Body of pancreas (tissue), 4 donors: ENCODE results near the gene AGAP1.

Experiments
- CTCF ChIP-seq, 7 experiments: fragments of 450-650 bp in 4 of 7; fragments of 200-600 bp in 3 of 7; sonication (generic) in 3 of 7; IDR thresholded peaks; one replicate each; pipeline ENCODE4 v1.5.1; 2016 to 2019; ENCODE audit warnings: antibody characterized with exemption in 7 of 7
- POLR2A ChIP-seq, 3 donors: fragments of 450-650 bp; IDR thresholded peaks; one replicate each; pipeline ENCODE4 v1.6.1; 2016; ENCODE audit warnings: antibody characterized with exemption in 3 of 3, mild to moderate bottlenecking in 2 of 3

- no peak for TF ChIP-seq CTCF (IDR thresholded peaks at IDR 0.05)
- TF ChIP-seq POLR2A (IDR thresholded peaks at IDR 0.05) = no peak
Measured at GRCh38 chr2:235903782-235904584, 410.1 kb downstream of the AGAP1 start.
